HG03460 (cell line): ENCODE data around the gene NCKAP5.

Experiments
- ATAC-seq: cut with Tn5 transposase; IDR thresholded peaks from one replicate; pipeline ENCODE4 v1.9.1; 2021; ENCODE audit not compliant: unreplicated experiment

Gene NCKAP5

DNA sequence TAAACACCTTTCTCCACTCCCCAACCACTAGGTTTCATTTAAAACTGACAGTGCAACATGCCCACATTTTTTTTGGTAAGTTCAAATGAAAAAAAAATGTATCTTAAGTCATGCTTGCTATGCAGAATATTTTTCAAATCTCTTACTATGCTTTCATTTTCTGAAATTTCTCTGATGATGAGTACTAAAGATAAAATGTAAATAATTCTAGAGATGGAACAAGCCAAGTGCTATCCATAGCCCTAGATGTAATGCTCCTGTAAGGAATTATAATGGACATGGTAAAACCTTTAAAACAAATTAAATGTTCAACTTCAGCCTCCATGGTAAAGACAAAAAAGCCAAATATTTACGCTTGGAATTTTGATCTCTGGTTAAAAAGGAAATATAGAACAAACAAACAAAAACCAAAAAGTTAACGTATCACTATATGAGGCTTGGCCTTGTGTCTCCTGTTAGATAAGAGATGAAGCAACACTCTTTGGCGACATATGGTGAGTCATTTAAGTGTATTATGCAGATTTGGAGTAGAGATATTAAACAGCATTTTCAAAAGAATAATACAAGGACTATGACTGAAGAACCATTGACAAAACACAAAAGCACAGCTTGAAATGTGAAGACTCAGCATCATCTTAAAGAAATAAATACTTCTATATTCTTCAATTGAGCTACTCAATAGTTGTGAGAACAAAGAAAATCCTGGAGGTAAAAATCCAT is 506.2 kb downstream of the NCKAP5 start:
- no peak for ATAC-seq

DNA sequence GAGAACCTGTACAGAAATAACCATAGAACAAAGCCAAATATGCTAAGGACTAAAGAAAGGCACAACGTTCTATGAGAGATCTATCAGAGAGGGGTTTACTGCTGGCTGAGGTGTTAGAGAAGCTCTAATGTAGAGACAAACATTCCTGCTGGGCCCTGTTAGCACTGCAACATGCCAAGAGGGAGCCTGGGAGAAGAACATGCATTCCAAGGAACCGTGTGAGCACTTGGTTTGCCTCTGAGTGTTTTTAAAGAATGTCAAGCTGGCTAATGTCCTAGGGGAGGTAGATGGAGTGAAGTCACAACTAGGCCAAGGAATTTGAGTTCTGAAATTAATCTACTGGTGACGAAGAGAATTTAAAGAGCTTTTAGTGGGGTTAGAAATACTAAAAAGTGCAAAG is 514.0 kb downstream of the NCKAP5 start:
- ATAC-seq = no peak

DNA sequence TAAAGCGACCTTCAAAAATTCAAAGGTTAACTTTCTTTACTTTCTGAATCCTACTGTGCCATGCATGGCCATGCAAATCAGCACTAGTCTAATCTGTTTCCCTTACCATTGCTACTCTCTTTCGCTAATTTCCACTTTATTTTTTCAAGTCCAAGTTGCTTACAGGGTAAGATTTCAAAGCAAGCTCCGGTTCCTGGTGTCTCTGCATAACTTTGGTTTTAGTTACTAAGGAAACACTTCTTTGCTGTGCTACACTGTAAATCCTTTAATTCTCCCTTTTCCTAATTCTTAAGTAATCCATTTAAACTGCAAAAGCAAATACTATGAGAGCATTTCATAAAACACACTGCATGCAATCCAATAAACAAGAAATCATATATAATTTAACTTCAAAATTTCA is 514.7 kb downstream of the NCKAP5 start:
- no peak for ATAC-seq

DNA sequence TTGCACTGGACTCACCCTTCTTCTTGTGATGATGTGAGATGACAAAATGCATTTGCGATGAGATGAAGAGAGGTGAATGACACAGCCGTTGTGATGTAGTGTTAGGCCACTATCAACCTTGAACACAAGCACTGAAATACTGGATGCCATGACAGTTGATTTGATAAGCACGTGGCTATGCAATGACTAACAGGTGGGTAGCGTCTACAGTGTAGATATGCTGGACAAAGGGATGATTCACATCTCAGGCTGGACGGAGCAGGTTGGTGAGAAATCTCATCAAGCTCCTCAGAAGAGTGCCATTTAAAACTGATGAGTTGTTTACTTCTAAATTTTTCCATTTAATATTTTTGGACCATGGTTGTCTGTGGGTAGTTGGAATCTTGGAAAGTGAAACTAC is 522.5 kb downstream of the NCKAP5 start:
- ATAC-seq = no peak

DNA sequence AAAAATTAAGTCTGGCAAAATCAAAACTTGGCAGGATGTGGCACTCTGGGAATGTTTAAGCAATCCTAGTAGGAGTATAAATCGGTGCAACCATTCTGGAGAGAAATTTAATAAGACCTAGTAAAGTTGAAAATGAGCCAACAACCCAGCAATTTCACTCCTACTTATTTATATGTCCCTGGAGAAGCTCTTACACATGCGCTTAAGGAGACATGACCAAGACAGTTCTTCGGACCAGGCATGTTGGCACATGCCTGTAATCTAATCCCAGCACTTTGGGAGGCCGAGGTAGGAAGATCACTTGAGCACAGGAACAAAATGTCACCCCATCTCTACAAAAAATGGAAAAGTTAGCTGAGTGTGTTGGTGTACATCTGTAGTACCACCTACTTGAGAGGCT is 523.7 kb downstream of the NCKAP5 start:
- ATAC-seq = no peak

DNA sequence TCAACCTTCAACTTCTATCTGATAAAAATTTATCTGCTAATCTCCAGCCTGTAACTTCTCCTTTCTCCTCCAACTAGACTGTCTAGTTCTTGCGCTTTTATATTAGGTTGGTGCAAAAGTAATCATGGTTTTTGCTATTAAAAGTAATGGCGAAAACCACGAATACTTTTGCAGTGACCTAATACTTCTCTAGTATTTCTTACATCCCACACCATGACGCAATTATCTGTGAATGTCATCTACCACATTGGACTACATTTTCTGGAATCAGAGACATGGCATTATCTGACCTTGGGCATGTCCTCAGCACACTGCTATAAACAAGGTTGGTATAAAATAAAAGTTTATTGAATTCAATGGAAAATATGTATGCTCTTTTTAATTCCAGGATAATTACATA is 528.1 kb downstream of the NCKAP5 start:
- no peak for ATAC-seq

DNA sequence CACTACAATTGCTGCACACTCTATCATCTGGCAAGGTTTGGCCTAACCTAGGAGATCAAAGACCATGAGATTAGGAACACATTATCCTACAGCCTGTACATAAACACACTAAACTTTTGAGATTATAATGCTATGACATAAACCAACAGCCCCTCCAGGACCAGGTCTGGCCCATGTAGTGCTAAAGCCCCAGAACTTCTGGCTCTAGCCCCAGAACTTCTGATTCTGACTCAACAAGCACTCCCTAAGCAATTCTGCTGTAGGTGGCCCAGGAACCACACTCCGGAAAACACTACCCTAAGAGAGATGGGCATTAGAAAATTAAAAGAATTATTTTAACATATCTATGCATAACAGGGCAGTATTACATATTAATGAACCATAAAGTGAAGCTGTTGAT is 528.7 kb downstream of the NCKAP5 start:
- no peak for ATAC-seq

DNA sequence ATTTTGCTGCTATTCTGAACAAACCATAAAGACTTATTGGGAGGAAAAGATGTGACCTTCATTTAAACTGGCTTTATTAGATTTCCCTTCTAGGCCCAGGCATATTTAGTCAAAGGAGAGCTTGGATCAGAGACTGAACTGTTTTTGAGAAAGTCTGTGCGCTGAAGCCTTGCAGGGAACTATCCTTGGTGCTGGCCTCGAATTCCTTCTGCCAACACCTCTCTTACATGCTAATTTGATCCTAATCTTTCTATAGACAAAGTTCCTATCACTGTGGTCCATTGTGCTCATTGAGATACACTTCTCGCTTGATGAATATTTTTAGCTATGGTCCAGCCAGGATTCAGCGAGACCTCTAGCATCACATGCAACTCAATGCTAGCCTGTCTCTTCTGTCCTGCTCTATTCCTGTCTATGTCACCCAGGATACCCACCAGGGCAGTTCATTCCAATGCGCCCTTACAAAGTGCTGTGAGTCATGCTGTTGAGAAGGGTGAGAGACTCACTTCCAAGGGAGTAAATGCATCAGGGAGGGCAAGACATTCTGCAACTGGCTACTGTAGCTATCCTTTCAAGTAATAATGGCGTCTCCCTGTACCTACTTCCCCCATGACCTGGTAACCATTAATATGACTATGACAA is 541.6 kb downstream of the NCKAP5 start:
- ATAC-seq = no peak

DNA sequence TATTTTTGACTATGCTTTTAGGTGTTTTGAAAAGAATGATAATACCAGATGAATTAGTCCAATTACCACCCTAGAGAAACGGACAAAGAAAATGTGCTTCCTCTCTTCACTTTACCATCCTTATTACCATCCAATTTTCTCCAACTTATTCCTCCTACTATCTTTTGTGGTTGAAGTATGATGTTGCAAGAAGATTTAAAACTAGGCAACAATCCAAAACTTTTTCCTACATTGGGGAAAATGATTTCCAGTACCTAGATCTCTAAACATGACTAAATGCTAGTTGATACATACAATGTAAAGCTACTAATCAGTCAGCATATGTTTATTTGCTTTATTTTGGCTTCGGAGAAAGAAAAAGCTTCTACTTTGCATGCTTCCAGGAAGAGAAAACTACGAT is 543.3 kb downstream of the NCKAP5 start:
- ATAC-seq = no peak

DNA sequence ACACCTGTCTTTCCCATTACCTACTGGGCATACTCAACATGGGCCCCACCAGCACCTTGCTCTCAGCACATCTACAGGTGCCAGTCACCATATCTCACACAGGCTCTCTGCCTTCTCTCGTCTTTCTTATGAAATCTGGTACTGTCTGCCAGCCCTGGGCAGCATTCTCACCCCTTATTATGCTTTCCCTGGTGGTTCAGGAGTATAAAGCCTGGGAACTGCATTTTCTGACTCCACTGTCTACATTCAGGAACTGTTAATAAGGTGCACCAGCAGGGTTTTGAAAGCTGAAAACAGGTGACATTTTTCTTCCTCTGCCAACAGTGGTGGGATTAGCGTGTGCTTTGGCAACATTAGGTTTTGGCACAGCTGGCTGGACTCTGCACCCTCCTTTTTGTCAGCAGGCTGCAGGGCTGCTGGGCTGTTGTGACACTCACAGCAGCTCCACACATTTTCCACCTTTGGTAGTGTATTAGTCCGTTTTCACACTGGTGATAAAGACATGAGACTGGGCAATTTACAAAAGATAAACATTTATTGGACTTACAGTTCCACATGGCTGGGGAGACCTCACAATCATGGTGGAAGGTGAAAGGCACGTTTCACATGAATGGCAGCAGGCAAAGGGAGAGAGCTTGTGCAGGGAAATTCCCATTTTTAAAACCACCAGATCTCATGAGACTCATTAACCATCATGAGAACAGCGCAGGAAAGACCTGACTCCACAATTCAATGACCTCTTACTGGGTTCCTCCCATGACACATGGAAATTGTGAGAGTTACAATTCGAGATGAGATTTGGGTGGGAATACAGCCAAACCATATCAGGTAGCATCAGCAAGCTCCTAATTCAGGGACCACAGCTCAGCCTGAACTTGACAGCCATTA is 555.2 kb downstream of the NCKAP5 start:
- no peak for ATAC-seq

DNA sequence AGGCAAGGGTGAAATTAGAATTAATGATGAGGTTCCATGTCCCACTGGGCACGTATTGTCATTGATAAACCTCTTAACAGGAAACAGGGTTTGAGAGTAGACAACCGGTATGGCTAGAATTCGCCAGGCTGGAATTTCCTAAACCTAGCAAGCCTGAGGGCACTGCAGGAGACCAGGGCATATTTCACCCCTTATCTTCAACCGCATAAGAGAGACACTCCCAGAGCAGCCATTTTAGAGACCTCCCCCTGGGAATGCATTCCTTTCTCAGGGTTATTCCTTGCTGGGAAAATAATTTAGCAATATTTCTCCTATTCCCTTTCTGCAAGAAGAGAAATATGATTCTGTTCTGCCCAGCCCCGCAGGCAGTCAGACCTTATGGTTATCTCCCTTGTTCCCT is 563.6 kb downstream of the NCKAP5 start:
- no peak for ATAC-seq

DNA sequence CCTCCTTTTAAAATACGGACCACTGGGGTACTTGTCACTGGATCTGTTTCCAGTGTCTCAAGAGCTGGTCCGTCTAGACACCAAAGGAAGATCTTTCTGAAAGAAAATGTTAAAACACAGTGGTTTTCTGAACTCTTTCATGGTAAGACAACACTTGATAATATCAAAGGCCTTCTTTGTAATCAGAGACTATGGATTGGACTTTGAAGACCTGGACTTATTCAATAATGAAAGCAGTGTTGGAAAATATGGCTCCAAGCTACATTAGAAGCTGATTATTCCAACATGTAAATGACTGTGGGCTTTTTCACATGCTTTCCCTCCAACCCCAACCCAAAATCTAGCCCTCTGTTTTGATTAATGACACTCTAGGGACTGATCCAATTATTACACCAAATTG is 568.8 kb downstream of the NCKAP5 start:
- no peak for ATAC-seq

DNA sequence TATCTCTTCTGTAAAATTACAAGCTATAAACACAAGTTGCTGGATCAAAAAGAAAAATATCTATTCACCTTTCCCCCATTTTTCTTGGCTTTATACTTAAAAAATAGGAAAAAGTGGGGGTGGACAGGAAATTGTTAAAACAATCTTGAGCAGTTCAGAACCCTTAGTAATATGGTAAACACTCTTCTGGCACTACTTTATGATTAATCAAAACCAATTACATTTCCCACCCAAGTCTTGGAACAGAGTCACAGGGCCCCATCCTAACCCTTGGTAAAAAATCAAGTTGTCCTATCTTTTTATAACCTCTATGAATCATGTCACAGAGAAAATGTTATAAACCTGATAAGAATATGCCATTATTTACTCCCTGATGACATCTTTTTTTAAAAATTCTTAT is 570.0 kb downstream of the NCKAP5 start:
- ATAC-seq = no peak

DNA sequence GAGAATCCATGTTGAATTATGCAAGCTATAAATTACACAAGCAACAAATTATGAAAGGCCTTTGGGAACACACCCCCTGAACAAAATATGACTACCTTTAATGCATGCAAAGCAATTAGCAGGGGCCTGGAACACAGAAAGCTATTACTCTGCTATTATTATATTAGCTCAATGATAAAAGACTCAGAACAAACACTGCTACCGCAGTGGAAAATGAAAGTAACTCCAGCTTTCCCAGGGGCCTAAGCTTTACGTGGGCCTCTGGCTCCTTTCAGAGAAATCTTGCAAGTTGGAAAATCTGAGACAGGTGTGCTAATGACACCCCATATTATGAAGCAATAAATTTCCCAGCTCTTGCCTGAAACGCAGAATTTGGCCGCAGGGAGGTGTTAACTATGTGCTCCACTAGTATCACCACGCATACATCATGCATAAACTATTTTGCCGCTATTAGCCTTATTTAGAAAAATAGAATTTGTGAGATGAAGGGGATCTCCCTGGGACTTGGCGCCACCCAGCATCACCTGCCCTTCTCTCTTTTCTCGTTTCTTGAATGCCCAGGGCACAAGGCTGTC is 576.7 kb downstream of the NCKAP5 start:
- ATAC-seq = no peak

DNA sequence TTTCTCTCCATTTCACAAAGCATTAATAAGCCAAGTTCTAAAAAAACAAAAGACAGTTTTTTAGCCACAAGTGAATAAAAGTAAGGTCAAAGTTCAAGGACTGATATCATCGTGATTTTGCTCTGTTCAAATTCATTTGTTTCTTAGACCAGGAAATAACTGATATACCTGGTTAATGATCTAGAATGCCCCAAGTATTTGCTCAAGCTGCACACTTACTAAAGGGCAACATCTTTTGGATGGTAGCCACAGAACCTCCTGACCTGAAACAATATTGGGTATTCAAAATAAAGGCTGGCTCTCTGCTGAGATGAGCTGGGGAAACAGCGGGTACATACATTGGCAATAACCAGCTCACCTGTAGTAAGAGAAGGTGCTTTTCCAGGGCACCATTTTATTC is 583.5 kb downstream of the NCKAP5 start:
- ATAC-seq = no peak

DNA sequence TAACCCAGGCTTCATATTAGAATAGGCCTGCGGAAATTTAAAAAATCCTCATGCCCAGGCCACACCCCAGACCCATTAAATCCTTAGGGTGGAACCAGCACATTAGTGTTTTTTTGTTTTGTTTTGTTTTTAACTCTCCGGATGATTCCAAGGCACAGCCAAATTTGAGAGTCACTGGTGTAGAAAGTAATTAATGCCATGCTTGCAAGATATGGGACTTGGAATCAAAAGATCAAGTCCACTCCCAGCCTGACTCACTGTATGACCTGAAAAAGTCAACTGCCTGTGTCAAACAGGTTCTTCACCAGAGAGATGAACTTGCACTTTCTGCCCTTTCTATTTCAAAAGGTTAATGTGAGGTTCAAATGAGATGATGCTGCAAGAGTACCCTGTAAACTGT is 588.0 kb downstream of the NCKAP5 start:
- no peak for ATAC-seq

DNA sequence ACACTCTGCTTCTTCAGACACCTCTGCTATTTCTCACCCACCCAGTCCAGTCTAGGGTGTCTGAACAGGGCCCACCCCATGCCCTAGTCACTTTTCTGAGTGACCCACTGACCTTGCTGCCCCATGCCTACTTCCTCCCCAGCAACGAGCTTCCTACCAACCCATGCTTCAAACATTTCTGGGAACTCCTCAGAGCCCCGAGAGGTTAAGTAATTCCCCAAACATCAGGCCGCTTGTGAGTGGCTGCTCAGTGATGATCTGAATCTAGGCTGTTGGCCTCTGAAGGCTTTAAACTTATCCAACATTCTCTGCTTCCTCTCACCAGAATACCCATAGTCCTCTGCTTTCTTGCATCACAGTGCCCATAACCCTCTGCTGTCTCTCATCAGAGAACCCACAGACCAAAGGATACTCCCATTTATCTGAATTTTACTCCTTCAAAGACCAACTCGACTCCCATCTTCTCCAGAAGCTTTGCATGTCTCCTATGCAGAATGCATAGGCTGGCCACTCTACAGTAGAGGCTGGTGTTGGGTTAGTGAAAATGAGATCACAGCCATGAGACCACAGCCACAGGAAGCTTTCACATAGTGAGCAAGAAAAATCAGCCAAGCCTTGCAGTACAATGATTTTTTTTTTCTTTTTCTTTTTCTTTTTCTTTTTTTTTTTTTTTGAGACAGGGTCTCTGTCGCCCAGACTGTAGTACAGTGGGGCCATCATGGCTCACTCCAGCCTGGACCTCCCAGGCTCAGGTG is 588.7 kb downstream of the NCKAP5 start:
- peak; percentile 65 for ATAC-seq

DNA sequence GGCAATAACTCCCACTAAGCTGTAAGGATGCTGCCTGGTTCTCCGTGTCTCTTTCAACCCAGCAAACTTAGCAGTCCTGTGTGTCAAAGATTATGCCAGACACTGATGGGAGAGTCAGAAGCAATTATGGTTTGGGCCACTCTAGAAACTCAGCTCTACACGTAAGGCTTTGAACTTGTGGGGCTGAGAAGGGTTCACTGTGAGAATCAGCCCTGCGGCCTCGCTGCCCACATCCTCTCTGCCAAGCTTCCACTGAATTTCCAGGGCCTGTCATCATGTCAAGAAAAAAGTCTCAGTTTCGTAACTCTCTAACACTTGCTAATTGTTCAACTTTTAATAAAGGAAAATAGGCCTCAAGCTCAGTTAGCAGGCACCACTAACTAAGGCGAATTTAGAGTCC is 589.4 kb downstream of the NCKAP5 start:
- no peak for ATAC-seq

DNA sequence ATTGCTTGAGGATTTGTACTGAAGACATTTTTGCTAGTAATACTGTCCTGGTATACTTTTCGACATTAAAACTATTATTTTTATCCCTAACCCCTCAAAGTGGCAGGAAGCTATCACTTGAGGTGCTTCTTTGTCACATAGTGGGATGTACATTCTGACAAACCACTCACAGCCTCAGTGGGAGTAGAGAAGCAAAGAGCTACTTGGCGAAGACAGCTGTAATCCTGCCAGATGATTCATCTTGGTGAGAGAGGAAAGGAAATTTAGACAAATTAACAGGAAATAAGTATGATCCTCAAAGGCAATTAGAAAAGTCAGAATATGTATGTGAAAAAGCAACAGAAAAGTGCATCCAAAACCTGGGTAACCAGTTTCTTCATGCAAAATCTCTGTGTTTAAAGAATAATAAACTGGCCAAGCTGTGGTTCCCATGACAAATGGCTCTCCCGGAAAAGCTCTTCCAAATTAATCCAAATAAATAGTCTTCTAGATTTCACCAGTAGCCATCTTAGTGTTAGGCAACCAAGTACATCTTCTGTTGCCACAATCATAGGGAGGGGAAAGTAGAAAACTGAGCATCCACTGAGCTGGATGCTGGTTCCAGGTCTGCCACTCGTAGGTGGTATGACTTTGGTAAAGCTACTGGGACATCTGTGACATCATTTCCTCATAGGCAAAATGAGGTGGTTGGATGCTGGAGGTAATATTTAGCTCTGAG is 590.3 kb downstream of the NCKAP5 start:
- no peak for ATAC-seq
